OCI-LY3 (cell line): ENCODE results near the gene ACTL10.

Experiments used
- H2AFZ ChIP-seq: fragments of 200-600, 300-600 bp; shearing (Covaris generic); 2 replicates; pipeline ENCODE4 v1.6.0; 2014; ENCODE audit warnings: antibody characterized with exemption, low read depth, low read length
- H3K27ac ChIP-seq: fragments of 200-600, 300-600 bp; sonication (generic); 2 replicates; pipeline ENCODE4 v1.5.1; 2014; ENCODE audit warnings: mild to moderate bottlenecking, low read length, moderate library complexity, mixed read lengths
- H3K27me3 ChIP-seq: fragments of 200-600, 300-600 bp; sonication (generic); 2 replicates; pipeline ENCODE4 v1.6.1; 2014; ENCODE audit warnings: low read depth, low read length, mixed read lengths
- H3K36me3 ChIP-seq: fragments of 200-600, 300-600 bp; sonication (generic); replicated peaks from 2 replicates; pipeline ENCODE3; 2014; ENCODE audit warnings: low read depth, low read length, mixed read lengths
- H3K4me1 ChIP-seq: fragments of 300-600, 200-600 bp; sonication (generic); 2 replicates; pipeline ENCODE4 v1.6.1; 2014; ENCODE audit warnings: low read length, mixed read lengths
- H3K4me2 ChIP-seq: fragments of 200-600, 300-600 bp; sonication (generic); 2 replicates; pipeline ENCODE4 v1.6.1; 2014; ENCODE audit warnings: low read length, mixed read lengths
- H3K4me3 ChIP-seq: fragments of 300-600, 200-600 bp; sonication (generic); 2 replicates; pipeline ENCODE4 v1.5.1; 2014; ENCODE audit warnings: antibody characterized with exemption, mild to moderate bottlenecking, low read length, moderate library complexity
- H3K79me2 ChIP-seq: fragments of 300-600, 200-600 bp; shearing (Covaris generic); 2 replicates; pipeline ENCODE4 v1.6.1; 2014; ENCODE audit warnings: mild to moderate bottlenecking, low read length, mixed read lengths
- H3K9ac ChIP-seq: fragments of 300-600, 200-600 bp; shearing (Covaris generic); 2 replicates; pipeline ENCODE4 v1.6.0; 2014; ENCODE audit warnings: mild to moderate bottlenecking, low read length, moderate library complexity
- H3K9me3 ChIP-seq: fragments of 200-600, 300-600 bp; shearing (Covaris generic); 2 replicates; pipeline ENCODE4 v1.6.1; 2014; ENCODE audit warnings: low read length, mixed read lengths; ENCODE audit not compliant: insufficient read depth
- H4K20me1 ChIP-seq: fragments of 200-600, 300-600 bp; sonication (generic); 2 replicates; pipeline ENCODE4 v1.6.1; 2016; ENCODE audit warnings: low read length, mixed read lengths; ENCODE audit not compliant: insufficient read depth
- CTCF ChIP-seq: fragments of 200-600, 300-600 bp; sonication (generic); IDR thresholded peaks from 2 replicates; pipeline ENCODE4 v1.5.1; 2014; ENCODE audit warnings: antibody characterized with exemption, low read length, low read depth
- EZH2phosphoT487 ChIP-seq: fragments of 200-600 bp; shearing (Covaris generic); IDR thresholded peaks from 2 replicates; pipeline ENCODE4 v1.6.1; 2018; ENCODE audit warnings: antibody characterized with exemption, mixed run types, low read depth

ACTL10 gene

GRCh38 chr20:33666293-33667244 lies at the start of gene ACTL10:
TSS of gene ACTL10 (plus strand) at chr20:33666943. CDS start at chr20:33667498, 555 bp downstream.
- Histone ChIP-seq H3K9ac (peak within 1 kb of the TSS; percentile 65), H3K27me3 (no peaks in the 10 kb centered on the region), H3K4me2 (peak within 1 kb of the TSS; percentile 68), H2AFZ (peak within 1 kb of the TSS; percentile 71), H4K20me1 (no peaks in the 10 kb centered on the region), H3K79me2 (no peaks in the 10 kb centered on the region), H3K4me3 (peak within 1 kb of the TSS; percentile 82), H3K27ac (peak within 1 kb of the TSS; percentile 30), H3K36me3 (peaks cover 6% of the 10 kb centered on the region), H3K4me1 (peaks cover 35% of the 10 kb centered on the region), H3K9me3 (no peaks in the 10 kb centered on the region)
- TF ChIP-seq EZH2phosphoT487 (no peak), CTCF (no peak)

- Histone ChIP-seq H3K4me1 (no peaks in the 10 kb centered on the region), H3K27me3 (no peaks in the 10 kb centered on the region), H3K9ac (no peak overlapping the region), H3K4me2 (no peak overlapping the region), H3K27ac (no peak overlapping the region), H3K9me3 (no peaks in the 10 kb centered on the region), H3K79me2 (no peaks in the 10 kb centered on the region), H2AFZ (no peak overlapping the region), H4K20me1 (no peaks in the 10 kb centered on the region), H3K4me3 (no peak overlapping the region), H3K36me3 (peaks cover 9% of the 10 kb centered on the region)
- TF ChIP-seq CTCF, result no peak
- TF ChIP-seq EZH2phosphoT487, result no peak
Measured at GRCh38 chr20:33621717-33622400, 44.9 kb upstream of the ACTL10 start.

- H2AFZ ChIP-seq, result no peak overlapping the region
- peaks cover 12% of the 10 kb centered on the region for H3K36me3 ChIP-seq
- no peak overlapping the region for H3K9ac ChIP-seq
- no peaks in the 10 kb centered on the region for H3K27me3 ChIP-seq
- no peaks in the 10 kb centered on the region for H3K4me1 ChIP-seq
- H3K4me2 ChIP-seq, result no peak overlapping the region
- H3K4me3 ChIP-seq, result no peak overlapping the region
- no peak overlapping the region for H3K27ac ChIP-seq
- no peaks in the 10 kb centered on the region for H4K20me1 ChIP-seq
- no peak for TF ChIP-seq EZH2phosphoT487
- TF ChIP-seq CTCF, result no peak
- H3K9me3 ChIP-seq, result no peaks in the 10 kb centered on the region
- H3K79me2 ChIP-seq, result no peaks in the 10 kb centered on the region
Measured at GRCh38 chr20:33622705-33623365, 43.9 kb upstream of the ACTL10 start.

- Histone ChIP-seq H3K4me2 (no peak overlapping the region), H4K20me1 (no peaks in the 10 kb centered on the region), H3K9me3 (no peaks in the 10 kb centered on the region), H3K4me3 (no peak overlapping the region), H3K27ac (no peak overlapping the region), H2AFZ (no peak overlapping the region), H3K9ac (no peak overlapping the region), H3K79me2 (no peaks in the 10 kb centered on the region), H3K27me3 (no peaks in the 10 kb centered on the region), H3K4me1 (no peaks in the 10 kb centered on the region), H3K36me3 (peaks cover 19% of the 10 kb centered on the region)
- TF ChIP-seq CTCF, result no peak
- TF ChIP-seq EZH2phosphoT487, result no peak
Measured at GRCh38 chr20:33624399-33624798, 42.3 kb upstream of the ACTL10 start.
